Mucosa of gallbladder (tissue), 1 donor: ENCODE measurements around the gene ZNF415. TPM values are rescaled to one million over a fixed set of nuclear protein-coding genes. Genes with fewer than 3 reads are reported as not detected.
"Not testable (repeated sequence)": the region's sequence is repeated elsewhere in the genome, so short reads cannot be mapped to it uniquely, and the experiment has no call there.

Experiments used
- DNase-seq: peaks from one replicate; pipeline ENCODE4 v3.0.0-alpha.2; 2020; ENCODE audit warnings: low spot score
- total RNA-seq: library from RNA; stranded (reverse); gene quantifications from one replicate; pipeline ENCODE4 v1.2.1, GENCODE V29; 2021
- donor health status: DM: no; HTN: no; CAD: no.

The ZNF415 gene
- total RNA-seq, 1 donor from 2014 or later: 13.1 TPM

GRCh38 chr19:53102756-53103233 is 29.9 kb downstream of the ZNF415 start:
- DNase-seq: peak; percentile 11

- no peak for DNase-seq
Measured at GRCh38 chr19:53102206-53102755, 30.4 kb downstream of the ZNF415 start.

GRCh38 chr19:53101518-53101917 is 31.2 kb downstream of the ZNF415 start:
- peak; percentile 40 for DNase-seq

DNA sequence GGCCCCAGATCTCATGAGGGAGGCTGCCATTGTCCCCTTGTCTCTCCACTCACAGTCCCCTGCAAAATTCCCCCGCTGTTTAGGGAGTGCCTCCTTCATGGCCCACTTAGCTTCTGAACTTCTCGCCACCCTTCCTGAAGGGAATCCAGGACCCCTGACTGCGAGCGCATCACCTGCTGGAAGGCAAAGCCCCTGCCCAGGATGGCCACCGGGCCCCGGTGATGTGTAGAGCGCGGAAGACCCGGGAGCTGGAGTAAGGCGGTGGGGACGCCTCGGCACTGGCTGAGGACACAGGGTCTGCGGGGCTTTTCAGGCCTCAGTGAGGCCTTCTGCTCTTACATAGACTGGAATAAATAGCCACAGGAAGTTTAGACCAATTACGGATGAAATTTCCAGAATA is 34.1 kb downstream of the ZNF415 start:
- DNase-seq: not testable (repeated sequence)

- not testable (repeated sequence) for DNase-seq
Measured at GRCh38 chr19:53096982-53097690, 35.6 kb downstream of the ZNF415 start.

GRCh38 chr19:53096579-53096978 is 36.1 kb downstream of the ZNF415 start:
- DNase-seq: not testable (repeated sequence)

DNA sequence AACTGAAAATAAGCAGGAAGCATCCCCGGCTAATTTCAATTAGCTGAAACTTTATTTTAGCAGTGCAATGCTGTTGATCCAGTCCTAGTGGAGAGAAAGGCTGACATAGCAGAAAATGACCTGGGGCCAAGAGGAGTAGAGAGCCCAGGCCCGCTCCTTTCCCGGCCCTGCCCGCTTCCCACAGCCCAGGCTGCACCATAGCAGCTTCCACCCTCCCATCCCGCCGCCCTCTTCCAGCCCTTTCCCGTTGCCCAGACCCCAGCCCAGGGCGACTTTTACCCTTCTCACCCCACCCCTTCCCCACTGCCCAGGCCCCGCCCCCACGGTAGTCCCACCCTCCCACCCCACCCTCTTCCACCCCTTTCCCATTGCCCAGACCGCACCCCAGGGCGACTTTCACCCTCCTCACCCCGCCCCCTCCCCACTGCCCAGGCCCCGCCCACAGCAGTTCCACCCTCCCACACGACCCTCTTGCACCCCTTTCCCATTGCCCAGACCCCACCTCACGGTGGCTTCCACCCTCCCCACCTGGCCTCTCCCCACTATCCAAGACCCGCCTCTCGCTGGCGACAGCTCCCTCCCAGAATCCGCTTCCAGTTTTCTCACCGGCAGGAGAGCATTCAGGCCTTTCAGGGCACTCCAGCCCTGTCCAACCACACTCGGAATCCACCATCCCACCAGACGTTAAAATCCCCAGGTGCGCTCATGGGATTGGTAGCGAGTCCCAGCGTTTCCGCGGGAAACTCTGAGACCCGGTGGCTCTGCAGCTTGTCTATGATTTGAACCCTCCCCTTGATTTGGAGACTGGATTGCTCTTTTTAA is 37.7 kb downstream of the ZNF415 start:
- DNase-seq: no peak

GRCh38 chr19:53092723-53093122 is 40.0 kb downstream of the ZNF415 start:
- DNase-seq: no peak

DNA sequence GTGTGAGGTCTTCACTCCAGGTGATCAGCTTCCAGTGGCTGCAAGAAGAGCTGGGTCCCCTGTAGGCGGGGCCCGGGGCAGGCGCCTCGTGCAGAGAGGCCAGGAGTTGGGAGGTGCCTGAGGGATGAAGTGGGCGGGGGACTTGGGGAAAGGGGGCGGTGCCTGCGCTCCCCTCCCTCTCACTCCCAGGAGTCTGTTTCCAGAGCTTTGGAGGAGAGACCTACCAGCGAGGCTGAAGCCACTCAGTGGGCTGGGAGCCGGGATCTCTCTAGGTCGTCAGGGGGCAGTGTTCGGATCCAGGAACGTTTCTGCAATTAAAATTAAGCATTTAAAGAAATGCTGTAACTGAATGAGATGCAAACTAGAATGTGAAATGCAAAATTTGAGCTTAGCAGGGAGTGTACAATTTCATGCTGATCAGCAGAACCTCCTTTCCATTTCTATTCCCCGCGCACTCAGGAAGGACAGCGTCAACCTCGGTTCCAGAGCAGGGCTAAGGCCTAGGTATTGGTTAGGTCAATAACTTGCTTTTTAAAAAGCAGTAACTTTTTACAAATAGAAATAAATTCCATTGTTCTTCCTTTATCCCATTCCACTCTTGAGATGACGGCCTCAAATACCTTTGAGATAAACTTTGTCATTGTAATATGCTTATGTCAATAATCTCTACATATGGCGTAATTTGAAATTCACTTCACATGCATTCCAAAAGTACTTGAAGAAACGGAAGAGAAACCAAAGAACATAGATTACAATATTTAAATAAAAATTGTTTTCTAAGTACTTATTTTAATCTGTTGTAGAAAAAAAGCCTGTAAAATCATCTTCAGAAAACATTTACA is 41.1 kb downstream of the ZNF415 start:
- DNase-seq: no peak

GRCh38 chr19:53088091-53088490 is 44.6 kb downstream of the ZNF415 start:
- no peak for DNase-seq

DNA sequence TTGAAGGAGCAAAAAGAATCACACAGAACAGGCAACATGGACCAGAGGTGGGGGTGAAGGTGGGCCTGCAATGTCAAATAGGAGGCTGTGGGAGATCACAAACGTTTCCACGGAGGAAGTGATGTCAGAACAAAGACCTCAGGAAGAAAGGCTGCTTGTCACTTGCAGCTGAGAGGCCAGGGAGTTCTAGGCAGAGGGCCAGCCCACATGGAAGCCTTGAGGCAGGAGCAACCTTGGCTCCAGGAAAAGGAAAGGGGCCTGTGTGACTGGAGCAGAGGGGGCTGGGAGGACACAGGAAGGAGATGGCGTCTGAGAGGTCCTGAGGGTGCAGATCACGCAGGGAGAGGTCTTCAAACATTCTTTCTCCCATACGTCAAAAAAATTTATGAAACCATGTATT is 45.8 kb downstream of the ZNF415 start:
- peak; percentile 14 for DNase-seq

DNA sequence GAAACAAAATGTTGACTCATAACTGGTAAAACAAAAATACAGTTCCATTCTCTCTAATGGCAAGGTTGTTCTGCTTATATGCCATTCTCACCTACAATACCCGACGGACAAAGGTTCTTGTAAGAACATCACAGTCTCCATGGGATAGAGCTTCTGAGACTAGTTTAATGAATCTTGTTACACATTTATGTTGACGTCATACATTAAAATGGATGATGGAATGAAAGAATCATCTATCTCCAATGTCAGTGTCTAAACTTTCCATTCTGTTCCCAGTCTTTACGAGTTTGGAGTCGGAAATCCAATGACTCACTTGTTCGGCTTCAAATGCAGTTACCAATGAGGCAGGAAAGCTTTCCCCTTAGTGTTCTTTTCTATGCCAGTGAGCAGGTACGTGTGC is 47.2 kb downstream of the ZNF415 start:
- DNase-seq: no peak

GRCh38 chr19:53082929-53083328 is 49.8 kb downstream of the ZNF415 start:
- DNase-seq: no peak

GRCh38 chr19:53079313-53079924 is 53.3 kb downstream of the ZNF415 start:
- DNase-seq: no peak

DNA sequence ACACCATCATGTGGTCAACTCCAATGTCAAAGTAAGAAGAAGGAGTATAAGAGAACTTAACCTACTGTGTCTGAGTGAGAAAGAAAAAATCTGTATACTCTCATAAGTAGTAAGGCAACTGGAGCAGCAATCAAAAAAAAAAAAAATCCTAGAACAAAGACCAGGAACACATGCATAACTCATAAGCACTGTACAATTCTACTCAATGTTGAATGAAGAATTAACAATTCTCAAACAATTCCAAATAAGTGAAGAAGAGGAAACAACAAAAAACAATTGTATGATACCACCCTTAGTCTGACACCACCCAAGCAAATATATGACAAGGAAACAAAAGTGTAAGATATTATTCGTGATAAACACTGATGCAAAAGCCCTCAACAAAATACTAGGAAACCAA is 54.0 kb downstream of the ZNF415 start:
- no peak for DNase-seq

- DNase-seq: peak; percentile 47
Measured at GRCh38 chr19:53076984-53077383, 55.7 kb downstream of the ZNF415 start.

DNA sequence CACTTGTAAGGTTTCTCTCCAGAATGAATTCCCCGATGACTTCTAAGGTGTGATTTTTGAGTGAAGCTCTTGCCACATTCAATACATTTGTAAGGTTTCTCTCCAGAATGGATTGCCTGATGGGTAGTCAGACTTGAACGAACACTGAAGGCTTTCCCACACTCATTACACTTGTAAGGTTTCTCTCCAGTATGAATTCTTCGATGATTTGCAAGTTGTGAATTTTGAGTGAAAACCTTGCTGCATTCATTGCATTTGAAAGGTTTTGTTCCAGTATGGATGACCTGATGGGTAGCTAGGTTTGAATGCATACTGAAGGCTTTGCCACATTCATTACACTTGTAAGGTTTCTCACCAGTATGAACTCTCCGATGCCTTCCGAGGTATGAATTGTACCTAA is 63.9 kb downstream of the ZNF415 start:
- no peak for DNase-seq

DNA sequence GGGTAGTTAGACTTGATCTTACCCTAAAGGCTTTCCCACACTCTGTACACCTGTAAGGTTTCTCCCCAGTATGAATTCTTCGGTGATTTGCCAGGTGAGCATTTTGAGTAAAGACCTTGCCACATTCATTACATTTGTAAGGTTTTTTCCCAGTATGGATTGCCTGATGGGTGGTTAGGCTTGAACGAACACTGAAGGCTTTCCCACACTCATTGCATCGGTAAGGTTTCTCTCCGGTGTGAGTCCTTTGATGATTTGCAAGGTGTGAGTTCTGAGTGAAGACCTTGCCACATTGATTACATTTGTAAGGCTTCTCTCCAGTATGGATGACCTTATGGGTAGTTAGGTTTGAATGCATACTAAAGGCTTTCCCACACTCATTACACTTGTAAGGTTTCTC is 64.5 kb downstream of the ZNF415 start:
- no peak for DNase-seq

DNA sequence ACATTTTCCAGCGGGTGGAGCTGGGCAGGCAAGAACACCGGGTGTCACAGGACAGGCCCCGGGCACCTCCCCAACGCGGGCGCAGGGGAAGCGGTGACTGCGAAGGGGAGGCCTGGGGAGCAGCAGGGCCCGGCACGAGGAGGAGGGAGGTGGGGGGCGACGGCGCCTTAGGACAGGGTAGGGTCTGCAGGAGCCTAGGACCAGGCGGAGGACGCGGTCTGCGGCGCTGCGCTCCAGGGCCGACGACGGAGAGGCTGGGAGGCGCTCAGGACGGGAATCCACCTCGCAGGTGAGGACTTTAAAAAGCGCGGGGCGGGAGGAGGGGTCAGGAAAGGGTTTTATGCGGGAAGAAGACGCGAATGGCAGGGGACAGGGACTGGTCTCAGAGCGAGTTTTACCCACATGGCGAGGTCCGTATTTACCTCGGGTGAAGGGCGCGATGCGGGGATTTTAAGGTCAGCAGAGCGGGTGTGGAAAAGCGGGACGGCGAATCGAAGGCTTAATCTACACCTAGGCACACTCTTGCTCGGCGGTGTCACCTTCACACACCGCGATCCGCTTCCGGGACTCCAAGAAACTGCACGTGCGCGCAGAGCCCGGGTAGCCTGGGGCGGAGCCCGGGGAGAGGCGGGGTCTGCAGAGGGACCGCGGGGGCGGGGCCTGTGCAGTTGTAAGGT is 74.7 kb downstream of the ZNF415 start:
- peak; percentile 38 for DNase-seq
